ENCODE results near the gene NOP16. TPM values are rescaled to one million over a fixed set of nuclear protein-coding genes. Genes with fewer than 3 reads are reported as not detected.

Gene NOP16
- 114 to 148 TPM (median 129 TPM) in 5 replicates for total RNA-seq (2022; extraction: Qiagen RNA extraction; ENCODE audit: low read depth)

DNA sequence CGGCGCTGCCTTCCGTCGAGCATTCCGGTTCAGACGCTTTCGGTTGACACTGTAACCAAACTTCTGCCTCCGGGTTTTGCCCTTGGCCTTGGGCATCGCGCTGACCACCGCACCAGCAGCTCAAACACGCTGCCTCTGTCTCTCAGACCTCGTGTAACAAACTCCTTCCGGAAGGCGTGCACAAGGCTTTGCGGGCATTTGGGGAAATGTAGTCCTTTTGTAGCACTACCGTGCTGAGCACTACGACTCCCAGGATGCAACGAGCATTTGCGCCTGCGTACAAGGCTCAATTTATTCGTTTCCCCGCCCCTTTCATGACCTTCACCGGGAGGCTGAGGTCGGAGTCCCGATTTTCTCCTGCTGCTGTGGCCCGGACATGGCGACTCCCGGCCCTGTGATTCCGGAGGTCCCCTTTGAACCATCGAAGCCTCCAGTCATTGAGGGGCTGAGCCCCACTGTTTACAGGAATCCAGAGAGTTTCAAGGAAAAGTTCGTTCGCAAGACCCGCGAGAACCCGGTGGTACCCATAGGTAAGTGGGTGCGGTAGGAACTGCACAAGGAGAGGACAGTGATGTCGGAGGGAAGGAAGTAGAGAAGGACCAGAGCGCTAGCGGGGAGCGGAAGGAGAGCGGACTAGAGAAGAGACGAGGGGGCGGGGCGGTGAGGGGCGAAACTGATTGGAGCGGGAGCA, at the start of gene NOP16, which contains the start of gene HIGD2A:
TSS of gene NOP16 (minus strand) at position 155 of the 691 bp plus-strand sequence. CDS start at position 96, 59 bp downstream.
TSS of gene HIGD2A (plus strand) at position 308 of the 691 bp plus-strand sequence. CDS start at position 377, 69 bp downstream.

GRCh38 chr5:176415952-176416924, 27.8 kb upstream of the NOP16 start, which contains the start of gene CLTB:
TSS of gene CLTB (minus strand) at chr5:176416539. CDS start at chr5:176416363, 176 bp downstream.

DNA sequence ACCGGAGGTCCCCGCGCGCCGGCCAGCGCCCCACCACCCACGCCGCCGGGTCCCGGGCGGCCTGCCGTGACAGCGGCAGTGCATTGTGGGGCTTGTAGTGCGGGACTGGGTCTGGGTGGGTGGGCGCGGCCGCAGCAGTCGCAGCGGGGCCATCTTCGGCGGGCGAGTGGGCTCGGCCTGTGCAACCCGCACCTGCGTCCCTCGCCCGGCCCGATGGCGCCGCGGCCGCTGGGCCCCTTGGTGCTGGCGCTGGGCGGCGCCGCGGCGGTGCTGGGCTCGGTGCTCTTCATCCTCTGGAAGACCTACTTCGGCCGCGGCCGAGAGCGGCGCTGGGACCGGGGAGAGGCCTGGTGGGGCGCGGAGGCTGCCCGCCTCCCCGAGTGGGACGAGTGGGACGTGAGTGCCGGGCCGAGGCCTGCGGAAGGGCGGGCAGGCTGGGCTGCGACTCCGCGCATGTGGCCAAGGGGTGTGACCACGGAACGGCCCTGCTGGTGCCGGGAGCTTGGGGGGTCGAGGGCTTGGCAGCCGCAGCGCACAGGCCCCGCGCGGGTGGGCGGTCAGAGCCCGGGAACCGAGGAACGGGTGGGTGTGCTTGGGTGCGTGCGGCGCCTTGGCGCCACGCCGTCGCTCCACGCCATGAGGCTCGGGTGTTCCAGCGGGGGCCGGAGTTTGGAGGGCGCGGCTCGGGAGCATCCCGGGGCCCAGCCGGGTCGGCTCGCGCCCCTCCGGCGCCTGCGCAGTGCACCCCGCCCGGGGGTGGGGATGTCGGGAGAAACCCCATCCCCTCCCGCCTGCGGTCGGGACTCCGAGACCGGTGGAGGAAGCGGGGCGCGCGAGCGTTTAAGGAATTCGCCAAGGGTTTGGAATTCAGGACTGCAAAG, 22.8 kb downstream of the NOP16 start, which contains the start of gene ARL10:
TSS of gene ARL10 (plus strand) at position 137 of the 881 bp plus-strand sequence. CDS start at position 214, 77 bp downstream.

DNA sequence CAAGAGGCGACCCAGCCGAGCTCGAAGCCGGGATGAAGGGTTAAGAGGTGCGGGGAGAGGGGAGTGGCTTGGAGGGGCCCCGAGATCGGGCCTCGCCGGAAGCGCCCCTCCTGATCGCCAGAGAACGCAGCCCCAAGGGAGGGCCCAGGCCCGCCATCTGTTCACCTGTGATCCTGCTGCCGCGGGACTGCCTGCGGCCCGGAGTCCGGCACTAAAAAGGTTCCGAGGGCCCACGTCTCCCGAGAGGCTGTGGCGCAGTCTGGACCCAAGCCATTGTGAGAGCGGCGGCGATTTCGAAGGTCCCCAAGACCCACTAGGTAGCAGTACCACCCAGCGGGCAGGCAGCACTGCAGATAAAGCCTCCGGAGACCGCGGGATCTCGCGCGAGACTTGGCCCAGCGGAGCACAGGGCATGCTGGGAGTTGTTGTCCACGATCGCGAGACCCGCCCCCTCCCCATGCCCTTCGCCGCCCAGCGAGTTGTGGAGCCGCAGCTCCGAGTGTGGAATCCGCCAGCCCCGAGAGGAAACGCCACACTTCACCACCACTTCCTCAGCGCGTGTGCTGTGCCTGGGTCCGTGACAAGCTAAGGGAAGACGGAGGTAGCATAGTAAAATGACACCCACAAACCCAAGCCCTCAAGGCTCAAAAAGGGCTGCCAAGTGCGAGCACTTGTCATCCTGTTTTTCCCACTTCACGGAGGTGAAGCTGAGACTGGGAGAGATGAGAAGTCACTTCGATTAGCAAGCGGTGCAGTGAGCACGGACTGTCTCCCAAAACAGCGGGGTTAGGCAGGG, 26.8 kb downstream of the NOP16 start, which contains the start of gene KIAA1191:
TSS of gene KIAA1191 (minus strand) at position 328 of the 796 bp plus-strand sequence. CDS start 2,256 bp downstream, outside the sequence.

Other genes starting within 250 kb of the NOP16 start
- gene SIMC1, start 150.2 kb downstream of the NOP16 start, total RNA-seq (2022; extraction: Qiagen RNA extraction; ENCODE audit: low read depth): 10.7 to 16.0 TPM (median 15.0 TPM) in 5 replicates
- 65.0 to 78.5 TPM (median 70.0 TPM) in 5 replicates for gene KIAA1191, start 26.8 kb downstream of the NOP16 start, total RNA-seq (2022; extraction: Qiagen RNA extraction; ENCODE audit: low read depth)
- 0.48 to 1.7 TPM (median 0.65 TPM) in 5 replicates for gene ARL10, start 23.1 kb downstream of the NOP16 start, total RNA-seq (2022; extraction: Qiagen RNA extraction; ENCODE audit: low read depth)
- 242 to 274 TPM (median 264 TPM) in 5 replicates for gene HIGD2A, start 153 bp upstream of the NOP16 start, total RNA-seq (2022; extraction: Qiagen RNA extraction; ENCODE audit: low read depth)
- 65.7 to 111 TPM (median 105 TPM) in 5 replicates for gene CLTB, start 27.9 kb upstream of the NOP16 start, total RNA-seq (2022; extraction: Qiagen RNA extraction; ENCODE audit: low read depth)
- 47.0 to 54.0 TPM (median 47.9 TPM) in 5 replicates for gene FAF2, start 59.8 kb upstream of the NOP16 start, total RNA-seq (2022; extraction: Qiagen RNA extraction; ENCODE audit: low read depth)
- 33.6 to 45.2 TPM (median 43.2 TPM) in 5 replicates for gene RNF44, start 148.8 kb upstream of the NOP16 start, total RNA-seq (2022; extraction: Qiagen RNA extraction; ENCODE audit: low read depth)
- gene CDHR2, start 160.7 kb upstream of the NOP16 start, total RNA-seq (2022; extraction: Qiagen RNA extraction; ENCODE audit: low read depth): 0.04 to 0.15 TPM (median 0.10 TPM) in 4 of 5 replicates, not detected in the other
- 7.1 to 9.4 TPM (median 9.1 TPM) in 5 replicates for gene GPRIN1, start 221.6 kb upstream of the NOP16 start, total RNA-seq (2022; extraction: Qiagen RNA extraction; ENCODE audit: low read depth)
- 1.0 to 1.4 TPM (median 1.2 TPM) in 5 replicates for gene SNCB, start 241.9 kb upstream of the NOP16 start, total RNA-seq (2022; extraction: Qiagen RNA extraction; ENCODE audit: low read depth)
- gene EIF4E1B, start 242.1 kb upstream of the NOP16 start, total RNA-seq (2022; extraction: Qiagen RNA extraction; ENCODE audit: low read depth): not detected in 5 replicates

Measured in A549 treated with CpdA at 1 μM for 4 hours (cell line).